ENCODE measurements around the gene KRT71.

DNA sequence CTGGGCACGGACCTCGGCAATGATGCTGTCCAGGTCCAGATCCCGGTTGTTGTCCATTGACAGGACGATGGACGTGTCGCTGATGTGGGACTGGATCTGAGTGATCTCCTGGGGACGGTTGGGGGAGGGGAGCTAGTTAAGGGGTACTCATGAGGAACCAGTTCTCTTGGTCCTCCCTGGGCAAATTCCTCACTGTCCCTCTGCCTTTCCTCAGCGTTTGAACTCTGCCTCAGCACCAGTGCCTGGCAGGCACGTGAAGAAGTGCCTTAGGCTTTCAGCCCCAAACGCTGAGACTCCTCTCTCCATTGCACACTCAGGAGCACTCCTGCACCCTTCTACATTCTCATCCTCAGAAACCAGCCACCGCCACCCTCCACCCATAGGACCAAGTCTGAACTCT, 38.6 kb upstream of the KRT71 start:
- TF ChIP-seq CREB1 (CRISPR knock-in tag; IDR thresholded peaks at IDR 0.05): no peak
- TF ChIP-seq, protein P1, sequence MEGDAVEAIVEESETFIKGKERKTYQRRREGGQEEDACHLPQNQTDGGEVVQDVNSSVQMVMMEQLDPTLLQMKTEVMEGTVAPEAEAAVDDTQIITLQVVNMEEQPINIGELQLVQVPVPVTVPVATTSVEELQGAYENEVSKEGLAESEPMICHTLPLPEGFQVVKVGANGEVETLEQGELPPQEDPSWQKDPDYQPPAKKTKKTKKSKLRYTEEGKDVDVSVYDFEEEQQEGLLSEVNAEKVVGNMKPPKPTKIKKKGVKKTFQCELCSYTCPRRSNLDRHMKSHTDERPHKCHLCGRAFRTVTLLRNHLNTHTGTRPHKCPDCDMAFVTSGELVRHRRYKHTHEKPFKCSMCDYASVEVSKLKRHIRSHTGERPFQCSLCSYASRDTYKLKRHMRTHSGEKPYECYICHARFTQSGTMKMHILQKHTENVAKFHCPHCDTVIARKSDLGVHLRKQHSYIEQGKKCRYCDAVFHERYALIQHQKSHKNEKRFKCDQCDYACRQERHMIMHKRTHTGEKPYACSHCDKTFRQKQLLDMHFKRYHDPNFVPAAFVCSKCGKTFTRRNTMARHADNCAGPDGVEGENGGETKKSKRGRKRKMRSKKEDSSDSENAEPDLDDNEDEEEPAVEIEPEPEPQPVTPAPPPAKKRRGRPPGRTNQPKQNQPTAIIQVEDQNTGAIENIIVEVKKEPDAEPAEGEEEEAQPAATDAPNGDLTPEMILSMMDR (IDR thresholded peaks at IDR 0.05): no peak
- TF ChIP-seq, protein P2, sequence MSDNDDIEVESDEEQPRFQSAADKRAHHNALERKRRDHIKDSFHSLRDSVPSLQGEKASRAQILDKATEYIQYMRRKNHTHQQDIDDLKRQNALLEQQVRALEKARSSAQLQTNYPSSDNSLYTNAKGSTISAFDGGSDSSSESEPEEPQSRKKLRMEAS (CRISPR knock-in tag; IDR thresholded peaks at IDR 0.05): no peak

All from WTC11 (cell line).